GM19238 (cell line): ENCODE measurements around the gene MYRF.

Experiments
- DNase-seq: peaks from one replicate; pipeline ENCODE4 v3.0.0; 2011; ENCODE audit warnings: low spot score; ENCODE audit not compliant: insufficient read length

The MYRF gene

GRCh38 chr11:61757213-61757862 lies 4.9 kb downstream of the MYRF start:
- no peak for DNase-seq

GRCh38 chr11:61760946-61761345 lies 8.5 kb downstream of the MYRF start:
- DNase-seq = no peak

GRCh38 chr11:61761440-61762222 lies 9.2 kb downstream of the MYRF start:
- DNase-seq = no peak

DNA sequence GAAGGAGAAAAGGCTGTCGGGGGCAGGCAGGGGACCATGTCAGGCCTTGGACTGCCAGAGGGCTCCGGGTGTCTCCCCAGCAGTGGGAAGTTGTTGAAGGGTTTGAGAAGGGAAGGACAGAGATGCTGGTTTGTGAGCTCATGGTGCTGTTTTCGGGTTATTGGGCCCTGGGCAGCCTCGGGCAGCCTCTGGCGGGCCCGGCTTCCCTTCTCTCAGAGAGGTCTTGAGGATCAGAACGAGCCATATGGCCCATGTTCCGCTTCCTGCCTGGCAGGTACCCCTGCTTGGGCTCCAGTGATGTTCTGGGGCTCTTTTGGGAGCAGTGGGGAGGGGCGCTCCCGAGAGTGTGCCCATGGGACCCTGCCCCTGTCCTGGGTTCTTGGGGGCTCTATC lies 9.8 kb downstream of the MYRF start:
- DNase-seq = no peak

DNA sequence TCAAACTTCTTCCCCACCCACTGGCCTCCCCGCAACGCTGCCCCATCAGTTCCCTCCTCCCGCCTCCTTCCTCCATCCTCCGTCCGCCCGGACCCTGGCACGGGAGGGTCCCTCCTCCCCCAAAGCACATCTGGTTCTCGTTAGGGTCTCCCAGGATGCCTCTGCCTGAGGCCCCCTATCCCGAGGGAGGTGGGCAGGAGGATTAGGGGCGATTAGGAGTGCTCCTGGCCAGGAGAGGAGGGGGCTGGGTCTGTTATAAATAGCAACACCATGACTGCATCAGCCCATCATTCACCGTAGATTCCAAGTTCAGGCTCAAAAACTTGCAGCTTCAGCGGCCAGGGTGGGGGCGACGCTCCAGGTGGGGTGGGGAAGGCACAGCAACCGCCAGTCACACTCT lies 10.4 kb downstream of the MYRF start:
- DNase-seq = no peak

GRCh38 chr11:61763930-61764605 lies 11.6 kb downstream of the MYRF start:
- no peak for DNase-seq

DNA sequence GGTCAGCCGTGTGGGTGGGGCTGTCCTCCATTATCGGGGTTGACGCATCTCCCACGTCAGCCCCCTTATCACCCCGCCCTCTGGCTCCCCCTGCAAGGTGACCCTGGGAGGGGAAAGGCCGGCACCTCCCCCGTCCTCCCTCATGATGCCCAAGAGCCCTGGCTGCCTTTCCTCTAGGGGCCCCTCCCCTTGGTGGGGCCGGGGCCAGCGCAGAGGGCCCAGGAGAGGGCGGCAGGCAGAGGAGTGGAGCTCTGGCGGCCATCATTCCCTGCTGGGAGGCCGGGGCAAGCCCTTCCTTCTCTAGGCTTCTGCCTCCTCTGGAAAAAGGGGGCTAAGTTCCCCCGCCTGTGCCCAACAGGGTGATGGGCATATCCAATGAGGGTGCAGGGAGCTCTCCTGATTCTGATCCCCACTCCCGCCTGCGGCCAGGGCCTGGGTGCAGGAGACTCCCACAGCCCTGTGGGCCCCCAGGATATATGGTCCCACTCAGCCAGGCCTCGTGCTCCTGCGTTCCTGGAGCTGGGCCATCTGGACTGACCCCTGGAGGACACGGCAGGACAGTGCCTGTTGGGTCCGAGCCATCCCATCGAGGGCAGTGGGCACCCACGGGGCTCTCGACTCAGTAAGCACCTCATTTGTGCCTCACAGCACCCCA lies 12.3 kb downstream of the MYRF start:
- DNase-seq = no peak

GRCh38 chr11:61765550-61766253 lies 13.3 kb downstream of the MYRF start:
- DNase-seq = no peak

DNA sequence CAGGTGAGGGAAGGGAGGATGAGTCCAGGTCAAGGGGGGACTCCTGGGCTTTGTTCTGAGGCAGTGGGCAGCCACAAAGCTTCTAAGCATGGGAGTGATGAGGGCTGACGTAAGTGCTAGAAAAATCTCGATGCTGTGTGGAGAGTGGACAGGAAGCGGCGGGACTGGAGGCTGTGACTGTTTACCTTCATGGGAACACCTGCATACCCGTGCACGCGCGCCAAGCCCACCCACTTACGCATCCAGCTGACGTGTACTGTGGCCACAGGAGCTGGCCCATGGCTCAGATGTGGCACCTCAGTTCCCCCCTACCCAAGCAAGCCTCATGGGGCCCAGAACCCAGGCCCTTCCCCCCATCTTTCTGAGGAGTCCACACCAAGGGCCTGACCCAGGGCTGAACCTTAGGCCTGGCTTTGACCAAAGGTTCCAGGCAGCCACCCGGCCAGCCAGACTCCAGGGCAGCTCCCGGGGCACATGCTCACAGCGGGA lies 14.0 kb downstream of the MYRF start:
- no peak for DNase-seq

- DNase-seq = no peak
Measured at GRCh38 chr11:61768376-61769076, 16.1 kb downstream of the MYRF start.

GRCh38 chr11:61769169-61769920 lies 16.9 kb downstream of the MYRF start:
- DNase-seq = no peak

GRCh38 chr11:61769946-61770683 lies 17.7 kb downstream of the MYRF start:
- no peak for DNase-seq

- no peak for DNase-seq
Measured at GRCh38 chr11:61771195-61771894, 18.9 kb downstream of the MYRF start.

DNA sequence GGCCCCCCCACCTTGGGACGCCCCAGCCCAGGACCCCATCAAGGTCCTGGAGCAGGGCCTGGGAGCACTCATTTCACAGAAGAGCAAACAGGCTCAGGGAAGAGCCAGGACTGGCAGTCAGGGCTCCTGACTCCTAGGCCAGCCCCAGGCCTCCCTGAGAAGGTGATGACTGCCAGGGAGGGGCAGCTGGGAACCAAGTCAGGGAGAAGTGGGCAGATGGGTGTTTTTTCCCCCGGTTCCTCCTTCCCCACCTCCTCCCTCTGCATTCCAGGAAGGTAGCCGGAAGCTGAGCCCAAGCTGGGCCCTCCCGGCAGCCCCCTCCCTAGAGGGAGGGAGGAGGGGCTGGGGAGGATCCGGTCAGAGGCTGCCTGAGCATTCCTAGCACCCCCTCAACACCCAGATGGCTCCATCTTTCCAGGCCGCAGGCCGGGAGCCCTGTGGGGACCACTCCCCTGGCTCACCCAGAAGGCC lies 19.6 kb downstream of the MYRF start:
- DNase-seq = no peak

GRCh38 chr11:61773356-61773755 lies 20.9 kb downstream of the MYRF start:
- DNase-seq = no peak

DNA sequence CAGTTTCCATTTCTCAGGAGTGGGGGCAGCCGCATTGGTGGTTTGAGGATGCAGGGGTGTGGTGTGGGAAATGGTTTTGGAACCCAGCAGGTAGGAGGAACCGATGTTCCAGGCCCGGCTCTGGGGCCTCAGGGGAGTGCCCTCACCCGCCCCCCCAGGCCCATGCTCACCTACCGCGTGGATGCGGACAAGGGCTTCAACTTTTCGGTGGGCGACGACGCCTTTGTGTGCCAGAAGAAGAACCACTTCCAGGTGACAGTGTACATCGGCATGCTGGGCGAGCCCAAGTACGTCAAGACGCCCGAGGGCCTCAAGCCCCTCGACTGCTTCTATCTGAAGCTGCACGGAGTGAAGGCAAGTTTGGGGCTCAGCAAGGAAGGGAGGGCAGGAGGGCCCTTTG lies 21.4 kb downstream of the MYRF start:
- DNase-seq = no peak

DNA sequence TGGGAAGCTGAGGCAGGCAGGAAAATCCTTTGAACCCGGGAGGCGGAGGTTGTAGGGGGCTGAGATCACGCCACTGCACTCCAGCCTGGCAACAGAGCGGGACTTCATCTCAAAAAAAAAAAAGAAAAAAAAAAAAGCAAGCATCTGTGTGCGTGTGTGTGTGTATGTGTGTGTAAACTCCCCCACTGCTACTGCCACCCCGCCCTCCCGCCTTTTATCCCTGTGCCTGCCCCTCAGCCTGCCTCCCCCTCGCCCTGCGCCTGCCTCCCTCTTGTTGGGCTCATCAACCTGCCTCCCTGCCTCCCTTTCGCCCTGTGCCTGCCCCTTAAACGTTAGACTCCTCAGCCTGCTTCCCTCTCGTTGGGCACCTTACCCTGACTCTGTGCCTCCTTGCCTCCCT lies 22.0 kb downstream of the MYRF start:
- no peak for DNase-seq

GRCh38 chr11:61775106-61775505 lies 22.7 kb downstream of the MYRF start:
- no peak for DNase-seq
